Left lung (tissue), 10 donors: ENCODE data around the gene ARHGAP27. TPM values are rescaled to one million over a fixed set of nuclear protein-coding genes. Genes with fewer than 3 reads are reported as not detected.

ENCODE experiments used
- ATAC-seq: fragments of 200-7000 bp; cut with Tn5 transposase; one replicate; pipeline ENCODE4 v1.9.1; 2020; ENCODE audit warnings: moderate library complexity
- DNase-seq, 4 donors: peaks; one replicate each; pipeline ENCODE4 v3.0.0-alpha.2; 2013 to 2020
- H3K27ac ChIP-seq, 2 donors: fragments of 200-600 bp; sonication (generic) in 1 of 2; one replicate each; pipeline versions ENCODE4 v1.5.0 to v1.8.0; 2020 to 2021
- H3K27me3 ChIP-seq, 2 donors: fragments of 200-600 bp; sonication (generic) in 1 of 2; one replicate each; pipeline versions ENCODE4 v1.5.0 to v1.8.0; 2020 to 2021
- H3K36me3 ChIP-seq, 2 donors: fragments of 200-600 bp; sonication (generic) in 1 of 2; one replicate each; pipeline versions ENCODE4 v1.5.0 to v1.8.0; 2020 to 2021
- H3K4me1 ChIP-seq, 2 donors: fragments of 200-600 bp; one replicate each; pipeline ENCODE4 v1.8.0; 2021
- H3K4me3 ChIP-seq, 2 donors: fragments of 200-600 bp; sonication (generic) in 1 of 2; one replicate each; pipeline versions ENCODE4 v1.5.0 to v1.8.0; 2020 to 2021; ENCODE audit warnings: mild to moderate bottlenecking in 1 of 2
- H3K9me3 ChIP-seq, 2 donors: fragments of 200-600 bp; sonication (generic) in 1 of 2; one replicate each; pipeline versions ENCODE4 v1.5.0 to v1.8.0; 2020 to 2021
- CTCF ChIP-seq, 2 donors: fragments of 200-600 bp; sonication (generic) in 1 of 2; IDR thresholded peaks; one replicate each; pipeline versions ENCODE4 v1.5.0 to v1.8.0; 2021; ENCODE audit warnings: antibody characterized with exemption in 2 of 2
- intact Hi-C, 2 donors: fragments of 100-400 bp; cut with DNase I; formaldehyde crosslinking; loops; one replicate each; pipeline versions ENCODE4 v1.11.2 to v1.14.2; 2022
- polyA plus RNA-seq, 6 donors: library from polyadenylated mRNA; unstranded; fragments of 120-200 nt; gene quantifications; one replicate each; pipeline ENCODE4 v1.2.1, GENCODE V29; 2013; ENCODE audit not compliant: insufficient read length in 6 of 6
- total RNA-seq, 2 donors: library from RNA; stranded (reverse); fragmentation: NEBNext Ultra II Directional; extraction: Animal tissue kit (Norgen Biotek cat#: 25700); gene quantifications; one replicate each; pipeline ENCODE4 v1.2.1, GENCODE V29; 2021
- donor health status: DM: no; HTN: yes; CAD: no.
- donor health status: DM: no; HTN: no; CAD: no.

Gene ARHGAP27
- total and polyA plus RNA-seq, 8 donors: 22.3 to 80.6 (median 29.2) TPM

DNA sequence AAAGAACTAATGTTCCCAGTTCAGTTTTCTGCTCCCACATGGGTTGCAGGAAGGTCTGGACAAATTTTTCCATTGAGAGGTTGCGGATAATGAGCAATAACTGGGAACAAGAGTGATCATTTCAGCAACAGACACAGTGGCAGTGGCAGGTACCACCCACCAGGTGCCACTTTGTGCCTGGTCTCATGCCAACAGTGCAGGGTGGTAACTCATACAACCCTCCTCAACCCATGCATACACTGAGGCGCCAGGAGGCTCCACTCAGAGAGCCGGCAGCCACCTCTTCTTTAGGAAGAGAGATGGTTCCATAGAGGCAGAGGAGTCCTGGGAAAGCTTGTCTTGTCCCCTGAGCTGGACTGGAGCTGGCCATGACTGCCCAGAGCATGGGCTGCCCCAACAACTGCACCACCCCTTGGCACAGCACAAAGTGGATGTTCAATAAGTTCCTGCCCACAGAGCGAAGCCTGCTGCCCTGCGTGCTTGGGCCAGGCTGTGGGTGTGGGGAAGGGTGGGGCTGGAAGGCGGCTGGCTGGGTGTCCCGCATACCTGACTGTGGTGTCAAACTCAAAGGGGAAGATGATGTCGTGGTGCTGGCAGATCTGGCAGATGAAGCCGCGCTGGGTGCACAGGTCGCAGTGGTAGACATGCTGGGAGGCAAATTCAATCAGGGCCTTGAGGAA, 6.4 kb upstream of the ARHGAP27 start:
- Histone ChIP-seq H3K27ac (no peak overlapping the region), H3K9me3 (no peaks in the 10 kb centered on the region), H3K27me3 (no peaks in the 10 kb centered on the region), H3K4me1 (peaks cover 0 to 16% of the 10 kb centered on the region in 2 donors), H3K36me3 (peaks cover 0 to 81% of the 10 kb centered on the region in 2 donors), H3K4me3 (no peak overlapping the region)
- peak; percentile 8 for ATAC-seq
- peak in 1 of 4 donors; percentile 60 for DNase-seq
- intact Hi-C loops: no loop called here
- TF ChIP-seq CTCF (IDR thresholded peaks at IDR 0.05): no peak

DNA sequence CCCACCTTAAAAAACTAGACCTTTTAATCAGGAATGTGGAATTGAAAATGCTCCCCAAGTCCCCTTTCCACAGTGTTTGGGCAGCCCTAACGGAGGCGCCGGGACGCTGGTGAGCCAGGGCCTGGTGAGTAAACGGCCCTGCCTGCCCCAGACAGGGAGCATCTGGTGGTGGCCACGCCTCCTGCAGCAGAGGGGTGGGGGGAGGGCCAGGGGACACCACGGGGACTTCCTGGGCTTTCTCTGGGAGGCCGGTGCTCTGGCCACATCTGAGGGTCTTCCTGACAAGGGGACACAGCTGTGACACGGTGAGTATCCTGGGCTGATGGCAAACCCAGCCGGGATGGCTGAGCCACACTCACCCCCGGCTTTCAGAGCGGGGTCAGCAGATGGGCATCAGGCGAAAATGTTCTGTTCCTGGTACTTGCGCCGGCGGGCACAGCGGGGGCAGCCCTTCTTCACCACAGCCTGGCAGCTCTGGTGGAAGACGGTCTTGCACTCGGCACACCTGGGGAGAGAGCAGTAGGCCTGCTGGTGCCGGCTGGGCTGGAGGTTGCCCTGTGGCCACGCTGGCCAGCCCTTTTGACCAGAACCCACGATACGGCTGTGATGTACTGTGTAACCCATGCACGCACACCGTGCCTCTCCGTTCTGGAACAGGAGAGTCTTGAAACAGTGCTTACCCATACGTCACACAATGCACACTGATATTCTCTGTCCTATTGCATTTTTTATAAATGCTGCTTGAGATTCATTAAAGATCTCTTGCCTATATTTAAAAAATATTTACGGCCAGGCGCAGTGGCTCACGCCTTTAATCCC, 5.0 kb upstream of the ARHGAP27 start:
- TF ChIP-seq CTCF (IDR thresholded peaks at IDR 0.05): no peak
- H3K36me3 ChIP-seq: peaks cover 0 to 71% of the 10 kb centered on the region in 2 donors
- intact Hi-C loops: no loop called here
- H3K27ac ChIP-seq: no peak overlapping the region
- no peaks in the 10 kb centered on the region for H3K9me3 ChIP-seq
- ATAC-seq: no peak
- H3K4me3 ChIP-seq: no peak overlapping the region
- peak in 1 of 4 donors; percentile 71 for DNase-seq
- H3K4me1 ChIP-seq: peaks cover 8 to 30% of the 10 kb centered on the region in 2 donors
- H3K27me3 ChIP-seq: no peaks in the 10 kb centered on the region

DNA sequence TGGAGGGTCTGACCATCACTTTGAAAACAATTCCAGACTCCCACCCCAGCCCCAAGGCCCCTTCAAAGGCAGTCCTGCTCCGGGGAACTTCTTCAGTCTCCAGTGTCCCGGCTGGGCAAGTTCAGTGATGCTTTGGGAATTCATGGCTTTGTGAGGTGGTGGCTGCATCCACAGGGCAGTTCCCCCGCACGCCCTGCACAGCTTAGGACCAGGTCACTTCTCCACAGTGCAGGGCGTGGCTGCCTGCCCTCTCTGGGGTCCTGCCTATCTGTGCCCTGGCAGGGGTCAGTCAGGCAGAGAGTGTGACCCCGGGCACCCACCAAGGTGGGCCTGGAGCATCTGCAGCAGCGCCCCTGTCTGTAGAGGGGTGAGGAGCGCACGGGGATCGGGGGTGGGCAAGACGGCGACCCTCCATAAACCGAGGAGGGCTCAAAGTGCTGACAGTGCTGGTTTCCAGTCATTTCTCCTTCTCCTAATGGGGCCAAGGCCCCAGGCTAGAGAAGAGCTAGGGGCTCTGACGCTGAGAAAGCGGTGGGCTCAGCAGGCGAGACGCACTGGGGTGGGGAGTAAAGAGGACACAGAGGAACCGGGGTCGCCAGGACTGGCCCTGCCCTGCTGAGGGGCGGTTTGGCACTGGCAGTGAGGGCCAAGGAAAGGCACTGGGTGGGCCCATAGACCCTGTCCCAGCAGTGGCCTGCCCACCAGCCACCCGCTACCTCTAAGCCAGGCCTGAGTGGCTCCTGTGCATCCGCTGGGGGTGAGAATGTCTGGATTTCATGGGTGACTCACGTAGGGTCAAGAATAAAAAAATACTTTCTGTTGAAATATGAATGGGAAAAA, 4.2 kb upstream of the ARHGAP27 start:
- no peak for TF ChIP-seq CTCF (IDR thresholded peaks at IDR 0.05)
- ATAC-seq (no peak), DNase-seq (peak in 1 of 4 donors; percentile 54)
- H3K27ac ChIP-seq: no peak overlapping the region
- no peaks in the 10 kb centered on the region for H3K9me3 ChIP-seq
- intact Hi-C loops: no loop called here
- peaks cover 9 to 30% of the 10 kb centered on the region in 2 donors for H3K4me1 ChIP-seq
- no peaks in the 10 kb centered on the region for H3K27me3 ChIP-seq
- no peak overlapping the region for H3K4me3 ChIP-seq
- H3K36me3 ChIP-seq: peaks cover 0 to 63% of the 10 kb centered on the region in 2 donors

DNA sequence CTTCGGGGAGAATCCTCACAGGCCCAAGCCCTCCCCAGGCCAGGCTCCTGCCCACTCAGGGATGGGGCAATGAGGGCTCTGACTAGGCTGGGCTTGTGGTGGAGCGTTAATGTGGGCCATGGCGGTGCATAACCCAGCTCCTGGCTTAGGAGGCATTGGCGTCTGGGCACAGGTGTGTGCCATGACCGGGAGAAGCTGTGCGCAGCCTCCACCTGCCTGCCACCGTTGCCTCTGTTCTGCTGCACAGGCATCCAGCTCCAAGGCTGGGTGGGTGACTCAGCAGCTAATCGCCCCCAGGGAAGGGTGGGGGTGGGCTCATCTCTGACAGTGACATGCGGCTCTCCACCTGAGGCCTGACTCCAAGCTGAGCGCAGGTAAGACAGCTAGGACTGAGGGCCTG, 3.5 kb upstream of the ARHGAP27 start:
- Histone ChIP-seq H3K4me1 (peaks cover 14 to 34% of the 10 kb centered on the region in 2 donors), H3K4me3 (no peak overlapping the region), H3K27me3 (peaks cover 0 to 6% of the 10 kb centered on the region in 2 donors), H3K9me3 (no peaks in the 10 kb centered on the region), H3K36me3 (peaks cover 0 to 60% of the 10 kb centered on the region in 2 donors), H3K27ac (no peak overlapping the region)
- TF ChIP-seq CTCF (IDR thresholded peaks at IDR 0.05): no peak
- intact Hi-C loops: no loop called here
- DNase-seq: peak in 1 of 4 donors; percentile 47
- no peak for ATAC-seq
